HG02885 (cell line): Measurements from ENCODE around the gene HK2.
"Not testable (repeated sequence)": the region's sequence is repeated elsewhere in the genome, so short reads cannot be mapped to it uniquely, and the experiment has no call there.

Source experiments
- ATAC-seq: cut with Tn5 transposase; IDR thresholded peaks from one replicate; pipeline ENCODE4 v1.9.1; 2021; ENCODE audit warnings: mild to moderate bottlenecking; ENCODE audit not compliant: unreplicated experiment, poor library complexity

HK2 gene

DNA sequence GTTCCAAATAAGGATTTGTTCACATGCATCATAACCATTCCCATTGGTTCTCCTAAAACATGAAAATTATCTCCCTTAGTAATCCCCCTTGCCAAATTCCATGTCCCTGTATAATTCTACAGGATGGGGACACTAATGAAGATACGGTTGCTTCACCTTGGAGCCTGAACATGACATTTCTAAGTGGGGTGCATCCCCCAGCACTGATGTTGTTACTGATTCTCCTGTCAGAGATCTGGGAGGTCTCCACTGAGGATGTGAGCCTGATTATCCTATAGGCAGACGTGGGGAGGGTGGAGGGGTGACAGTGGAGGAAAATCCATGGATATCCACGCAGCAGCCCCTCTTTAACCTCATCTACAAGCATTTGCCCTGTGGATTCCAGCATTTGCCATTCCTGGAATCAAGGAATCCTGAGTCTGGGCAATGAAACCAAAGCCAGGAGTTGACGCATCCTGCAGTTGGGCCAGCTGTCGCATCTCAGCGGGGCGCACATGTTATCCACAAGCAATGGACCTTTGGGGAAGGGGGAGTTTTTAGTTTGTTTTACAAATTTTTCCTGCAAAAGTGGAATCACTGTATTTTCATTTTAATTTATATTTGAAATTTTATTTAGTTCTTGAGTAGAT is 57.3 kb downstream of the HK2 start:
- ATAC-seq, result no peak

DNA sequence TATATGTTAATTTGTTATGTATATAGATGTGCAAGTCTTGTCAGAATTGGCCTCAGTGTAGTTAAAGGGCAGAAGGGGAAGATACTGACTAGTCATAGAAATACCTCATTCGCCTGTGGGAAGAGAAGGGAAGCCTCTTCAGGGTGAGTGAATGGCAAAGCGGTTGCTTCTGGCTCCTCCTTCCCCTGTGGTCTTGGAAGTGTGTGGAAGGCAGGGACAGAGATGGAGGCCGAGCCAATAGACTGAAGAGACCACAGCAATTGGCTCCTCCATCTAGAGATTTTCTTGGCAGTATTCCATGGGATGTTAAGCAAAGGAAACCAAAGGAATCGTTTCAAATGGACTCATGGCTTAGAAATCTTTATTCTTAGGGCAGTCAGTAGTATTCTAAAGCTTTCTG is 57.9 kb downstream of the HK2 start:
- ATAC-seq, result not testable (repeated sequence)

DNA sequence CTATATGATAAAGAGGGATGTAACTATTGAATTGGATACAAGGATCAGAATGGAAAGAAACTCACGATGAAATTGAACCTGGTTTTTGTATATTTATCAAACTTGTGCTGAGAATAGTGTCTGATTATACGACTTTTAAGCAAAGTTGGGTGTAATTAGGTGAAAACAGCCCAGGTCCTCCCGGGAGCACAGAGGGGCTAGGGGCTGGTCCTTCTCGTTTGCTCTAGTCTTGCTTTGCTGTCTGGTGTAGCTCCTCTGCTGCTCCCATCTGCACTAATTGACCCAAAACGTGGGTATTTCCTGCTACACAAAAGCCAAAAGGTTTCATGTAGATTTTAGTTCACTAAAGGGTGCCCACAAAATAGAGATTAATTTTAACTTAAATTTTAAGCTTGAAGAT is 58.7 kb downstream of the HK2 start:
- no peak for ATAC-seq

DNA sequence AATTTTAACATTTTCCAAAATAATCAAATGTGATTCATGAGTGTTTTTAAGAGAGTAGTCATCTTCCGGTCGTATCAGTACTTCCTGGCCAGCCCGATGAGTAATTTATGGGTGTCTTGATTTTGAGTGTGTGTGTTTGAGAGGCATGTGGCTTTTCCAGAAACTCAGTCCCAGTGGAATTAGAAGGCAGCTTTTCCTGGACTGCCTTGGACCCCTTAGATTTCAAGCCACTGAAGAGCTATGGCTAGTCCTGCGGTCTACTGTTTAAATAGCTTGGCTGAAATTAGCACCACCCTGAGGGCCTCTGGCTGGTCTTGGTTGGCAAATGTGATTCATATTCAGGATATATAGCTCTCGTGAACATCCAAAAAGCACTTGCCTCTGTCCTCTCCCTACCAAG is 59.4 kb downstream of the HK2 start:
- ATAC-seq, result no peak

DNA sequence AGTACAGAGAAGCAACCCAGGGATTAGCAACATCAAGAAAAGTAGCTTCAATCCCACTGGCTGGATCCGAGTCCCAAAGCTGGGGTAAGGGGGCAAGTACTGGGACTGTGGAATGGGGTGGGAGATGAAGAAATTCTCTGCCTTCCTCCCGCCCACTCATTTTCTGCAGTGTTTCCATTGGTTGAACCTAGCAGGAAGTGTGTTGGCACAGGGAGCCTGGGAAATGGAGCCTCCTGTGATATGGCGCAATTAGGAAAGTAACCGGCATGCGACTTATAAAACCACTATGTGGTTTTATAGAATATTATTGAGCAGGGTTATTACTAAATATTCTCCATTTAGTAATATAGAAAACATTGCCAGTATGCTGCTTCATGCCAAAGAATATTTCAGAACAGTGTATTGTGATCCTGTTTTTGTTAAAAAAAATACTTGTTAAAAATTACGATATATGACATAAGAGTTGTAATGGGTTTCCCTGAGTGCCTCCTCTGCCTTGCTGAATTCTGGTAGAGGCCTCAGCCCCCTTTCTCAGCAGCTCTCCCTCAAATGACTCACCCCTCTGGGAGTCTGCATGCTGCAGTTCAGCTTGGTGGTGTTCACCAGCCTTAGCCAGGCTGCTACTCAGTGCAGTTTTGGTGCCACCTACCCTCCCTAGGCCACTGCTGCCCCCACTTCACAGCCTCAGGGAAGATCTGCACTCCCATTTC is 60.5 kb downstream of the HK2 start:
- no peak for ATAC-seq

DNA sequence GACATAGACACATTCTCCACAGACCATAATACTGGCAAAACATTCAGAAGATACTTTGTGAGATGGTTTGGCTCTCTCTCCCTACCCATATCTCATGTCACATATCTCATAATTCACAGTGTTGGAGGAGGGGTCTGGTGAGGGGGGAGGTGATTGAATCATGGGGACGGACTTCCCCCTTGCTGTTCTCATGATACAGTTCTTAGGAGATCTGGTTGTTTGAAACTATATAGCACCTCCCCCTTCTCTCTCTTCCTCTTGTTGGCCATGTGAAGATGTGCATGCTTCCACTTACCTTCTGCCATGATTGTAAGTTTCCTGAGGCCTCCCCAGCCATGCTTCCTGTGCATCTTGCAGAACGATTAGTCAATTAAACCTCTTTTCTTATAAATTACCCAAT is 61.1 kb downstream of the HK2 start:
- ATAC-seq, result no peak

DNA sequence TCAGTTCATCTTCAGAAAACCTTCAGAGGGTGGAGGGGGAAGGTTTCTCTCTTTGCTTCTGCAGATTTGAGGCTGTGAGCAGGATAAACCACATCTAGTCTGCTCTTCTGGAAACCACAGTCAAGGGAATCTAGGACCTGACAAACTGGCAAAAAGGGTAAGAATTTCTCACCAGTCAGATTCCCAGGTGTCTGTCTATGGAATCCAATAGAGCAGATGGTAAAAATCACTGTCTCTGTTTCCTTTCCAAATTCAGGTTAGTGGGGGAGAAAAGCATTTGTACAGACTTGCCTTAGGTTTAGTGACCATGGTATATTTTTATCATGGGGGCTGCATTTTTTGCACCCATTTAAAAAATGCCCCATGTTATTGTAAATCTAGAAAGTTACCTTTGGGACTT is 62.3 kb downstream of the HK2 start:
- ATAC-seq, result no peak

DNA sequence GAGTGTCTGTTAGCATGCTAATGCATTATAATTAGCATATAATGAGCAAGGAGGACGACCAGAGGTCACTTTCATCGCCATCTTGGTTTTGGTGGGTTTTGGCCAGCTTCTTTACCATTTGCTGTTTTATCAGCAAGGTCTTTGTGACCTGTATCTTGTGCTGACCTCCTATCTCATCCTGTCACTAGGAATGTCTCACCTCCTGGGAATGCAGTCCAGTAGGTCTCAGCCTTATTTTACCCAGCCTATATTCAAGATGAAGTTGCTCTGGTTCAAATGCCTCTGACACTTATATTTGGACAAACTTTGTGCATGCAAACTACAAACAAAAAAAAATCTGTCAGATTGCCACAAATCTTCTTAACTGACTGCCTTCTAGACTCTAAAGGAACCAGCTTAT is 66.3 kb downstream of the HK2 start:
- not testable (repeated sequence) for ATAC-seq

DNA sequence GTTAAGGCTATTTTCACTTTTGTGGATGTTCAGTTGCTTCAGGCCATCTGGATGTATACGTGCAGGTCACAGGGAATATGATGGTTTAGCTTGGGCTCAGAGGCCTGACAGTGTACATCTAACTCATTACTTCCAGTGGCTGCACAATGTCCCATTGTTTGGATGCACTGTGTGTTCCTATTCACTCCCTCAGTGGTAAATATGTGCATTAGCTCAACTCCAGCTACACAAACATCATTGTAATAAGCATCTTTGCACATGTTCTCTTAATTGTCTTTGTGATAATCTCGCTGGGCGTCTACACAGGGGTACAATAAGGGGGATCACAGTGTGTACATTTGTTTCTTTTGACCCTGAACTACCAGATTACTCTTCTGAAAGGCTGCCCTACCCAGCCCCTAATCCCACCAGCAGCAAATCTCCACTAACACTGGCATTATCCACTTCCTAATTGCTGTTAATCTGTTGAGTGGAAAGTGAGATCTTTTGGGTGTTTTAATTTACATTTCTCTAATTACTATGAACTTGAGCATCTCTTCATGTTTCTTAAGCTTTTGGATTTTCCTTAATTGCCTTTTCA is 68.4 kb downstream of the HK2 start:
- ATAC-seq, result no peak

DNA sequence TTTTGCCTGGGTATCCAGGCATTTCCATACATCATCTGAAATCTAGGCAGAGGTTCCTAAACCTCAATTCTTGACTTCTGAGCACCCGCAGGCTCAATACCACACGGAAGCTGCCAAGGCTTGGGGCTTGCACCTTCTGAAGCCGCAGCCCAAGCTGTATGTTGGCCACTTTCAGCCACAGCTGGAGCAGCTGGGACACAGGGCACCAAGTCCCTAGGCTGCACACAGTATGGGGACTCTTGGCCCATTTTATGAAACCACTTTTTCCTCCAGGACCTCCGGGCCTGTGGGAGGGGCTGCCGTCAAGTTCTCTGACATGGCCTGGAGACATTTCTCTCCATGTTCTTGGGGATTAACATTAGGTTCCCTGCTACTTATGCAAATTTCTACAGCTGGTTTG is 72.5 kb downstream of the HK2 start:
- ATAC-seq, result no peak

DNA sequence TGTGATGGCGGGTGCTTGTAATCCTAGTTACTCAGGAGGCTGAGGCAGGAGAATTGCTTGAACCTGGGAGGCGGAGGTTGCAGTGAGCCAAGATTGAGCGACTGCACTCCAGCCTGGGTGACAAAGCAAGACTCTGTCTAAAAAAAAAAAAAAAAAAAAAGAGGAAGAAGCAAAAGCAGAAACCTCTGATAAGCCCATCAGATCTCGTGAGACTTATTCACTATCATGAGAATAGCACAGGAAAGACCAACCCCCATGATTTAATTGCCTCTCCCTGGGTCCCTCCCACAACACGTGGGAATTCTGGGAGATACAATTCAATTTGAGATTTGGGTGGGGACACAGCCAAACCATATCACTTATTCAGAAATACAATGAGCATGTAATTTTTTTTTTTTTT is 73.6 kb downstream of the HK2 start:
- ATAC-seq, result not testable (repeated sequence)

DNA sequence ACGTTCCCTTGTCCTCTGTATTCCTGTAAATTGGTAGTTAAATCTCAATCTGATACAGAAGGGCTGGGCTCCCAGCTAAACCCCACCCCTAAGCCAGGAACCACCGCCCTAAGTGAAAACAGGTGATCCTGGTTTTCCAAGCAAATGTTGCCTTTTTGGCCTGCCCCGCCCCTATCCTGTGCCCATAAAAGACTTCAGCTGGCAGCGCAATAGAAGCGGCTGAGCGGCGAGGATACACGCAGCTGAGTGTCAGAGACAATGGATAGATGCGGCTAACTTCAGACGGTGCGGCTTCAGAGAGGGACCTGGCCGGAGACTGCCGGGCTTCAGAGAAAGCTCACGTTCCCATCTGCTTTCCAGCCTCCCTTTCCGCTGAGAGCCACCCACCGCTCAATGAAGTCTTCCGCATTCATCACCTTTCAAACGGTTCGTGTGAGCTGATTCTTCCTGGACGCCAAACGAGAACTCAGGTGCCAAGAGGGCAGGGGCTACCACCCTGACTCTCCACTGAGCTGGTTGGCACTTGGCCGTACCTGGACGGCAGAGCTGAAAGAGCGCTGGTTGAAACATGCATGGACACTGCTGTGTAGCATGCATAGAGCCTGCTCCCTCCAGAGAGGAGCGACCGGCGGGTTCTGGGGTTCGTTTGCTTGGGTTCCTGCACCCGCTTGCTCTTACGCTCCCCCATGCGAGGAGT is 75.0 kb downstream of the HK2 start:
- no peak for ATAC-seq

DNA sequence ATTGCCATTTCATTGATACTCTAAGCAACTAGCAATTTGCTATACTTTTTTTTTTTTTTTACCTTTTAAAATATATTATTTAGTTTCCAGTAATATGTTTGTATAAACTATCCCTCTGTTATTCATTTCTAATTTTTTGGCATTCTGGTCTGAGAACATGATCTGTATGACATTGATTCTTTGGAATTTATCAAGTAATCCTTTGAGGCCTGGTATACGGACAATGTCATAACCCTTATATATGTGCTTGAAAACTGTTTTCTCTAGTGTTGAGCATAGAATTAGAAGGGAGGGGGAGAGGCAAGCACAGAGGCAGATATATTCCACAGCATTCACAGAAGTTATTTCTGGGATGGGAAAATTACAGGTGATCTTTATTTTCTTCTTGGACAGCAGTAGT is 76.3 kb downstream of the HK2 start:
- no peak for ATAC-seq

DNA sequence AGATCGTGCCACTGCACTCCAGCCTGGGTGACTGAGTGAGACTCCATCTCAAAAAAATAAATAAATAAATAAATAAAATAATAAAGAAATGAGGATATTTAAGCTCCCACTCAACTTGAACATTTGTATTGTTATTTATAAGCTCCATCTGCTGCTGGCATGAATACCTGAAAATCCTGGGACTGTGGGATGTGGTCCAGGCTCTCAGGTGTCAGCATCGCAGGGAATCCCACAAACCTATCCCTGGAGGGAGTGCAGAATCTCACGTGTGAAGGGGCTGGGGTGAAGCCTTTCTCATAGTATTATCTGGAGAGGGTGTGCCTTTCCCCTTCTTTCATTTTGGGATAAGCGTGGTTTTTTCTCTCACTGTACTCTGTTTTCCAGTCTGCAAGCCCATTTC is 77.1 kb downstream of the HK2 start:
- ATAC-seq, result no peak

DNA sequence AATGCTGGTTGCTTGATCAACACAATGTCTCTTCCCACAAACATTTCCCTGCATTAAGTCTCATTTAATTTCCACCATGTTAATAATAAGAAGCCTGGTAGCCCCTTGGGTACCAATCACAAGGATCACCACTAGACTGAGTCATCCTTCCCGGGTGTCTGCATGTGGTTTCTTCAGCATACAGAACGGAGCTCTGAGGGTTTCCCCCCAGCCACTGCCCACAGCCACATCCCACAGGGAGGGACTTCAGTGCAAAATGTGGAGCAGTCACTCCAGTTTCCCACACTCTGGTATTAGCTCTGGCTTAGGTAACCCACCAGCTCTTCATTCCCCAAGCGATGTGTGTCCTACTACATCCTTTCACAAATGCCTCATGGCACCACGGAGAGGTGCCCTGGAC is 81.8 kb downstream of the HK2 start:
- ATAC-seq, result no peak

DNA sequence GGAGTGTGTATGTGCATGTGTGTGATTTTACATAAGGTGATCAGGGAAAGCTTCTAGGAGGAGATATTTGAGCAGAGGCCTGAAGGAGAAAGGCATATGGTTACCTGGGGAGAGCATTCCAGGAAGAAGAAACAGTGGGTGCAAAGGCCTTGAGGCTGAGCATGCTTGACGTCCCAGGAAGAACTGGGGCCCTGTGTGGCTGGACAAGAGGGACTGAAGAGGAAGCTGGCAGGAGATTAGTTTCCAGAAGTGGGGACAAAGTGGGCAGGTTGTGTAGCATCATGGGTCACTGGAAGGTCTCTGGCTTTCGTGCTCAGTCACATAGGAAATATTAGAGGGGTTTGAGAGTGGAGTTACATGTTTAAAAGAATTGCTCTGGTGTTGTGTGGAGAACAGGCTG is 82.5 kb downstream of the HK2 start:
- ATAC-seq, result no peak

DNA sequence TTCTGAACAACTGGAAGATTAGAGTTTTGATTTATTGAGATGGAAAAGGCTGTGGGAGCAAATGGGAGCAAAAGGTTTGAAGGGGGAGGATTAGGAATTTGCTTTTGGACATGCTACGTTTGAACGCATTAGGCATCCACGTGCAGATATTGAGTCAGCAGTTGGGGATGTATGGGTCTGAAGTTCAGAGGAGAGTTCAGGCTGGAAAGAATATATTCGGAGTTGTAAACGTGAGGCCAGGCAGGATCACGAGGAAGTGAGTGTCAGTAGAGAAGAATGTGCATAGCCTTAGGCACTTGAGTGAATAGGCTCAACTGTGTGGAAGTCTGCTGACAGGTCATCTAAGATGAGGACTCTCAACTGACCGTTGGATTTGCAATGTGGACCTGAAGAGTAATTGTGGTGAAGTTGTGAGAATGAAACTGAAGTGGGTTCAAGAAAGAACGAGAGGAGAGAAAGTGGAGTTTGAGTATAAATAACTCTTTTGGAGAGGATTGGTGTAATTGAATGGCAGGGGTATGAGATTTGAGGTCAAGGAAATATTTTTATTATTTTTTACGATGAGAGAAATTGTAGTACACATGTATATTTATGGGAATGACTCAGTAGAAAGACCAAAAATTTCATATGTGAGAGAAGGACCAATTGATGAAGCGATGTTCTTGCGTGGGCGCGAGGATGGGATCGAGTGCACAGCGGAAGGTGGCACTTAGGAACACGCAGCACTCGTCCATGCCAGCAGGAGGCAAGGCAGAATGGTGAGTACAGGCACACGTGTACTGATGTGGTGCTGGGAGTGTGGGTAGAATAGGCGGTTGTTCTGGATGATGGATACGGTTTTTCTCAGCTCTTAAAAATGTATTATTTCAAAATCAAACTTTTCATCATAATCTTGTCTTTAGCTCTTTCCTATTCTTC is 84.0 kb downstream of the HK2 start:
- ATAC-seq, result no peak

DNA sequence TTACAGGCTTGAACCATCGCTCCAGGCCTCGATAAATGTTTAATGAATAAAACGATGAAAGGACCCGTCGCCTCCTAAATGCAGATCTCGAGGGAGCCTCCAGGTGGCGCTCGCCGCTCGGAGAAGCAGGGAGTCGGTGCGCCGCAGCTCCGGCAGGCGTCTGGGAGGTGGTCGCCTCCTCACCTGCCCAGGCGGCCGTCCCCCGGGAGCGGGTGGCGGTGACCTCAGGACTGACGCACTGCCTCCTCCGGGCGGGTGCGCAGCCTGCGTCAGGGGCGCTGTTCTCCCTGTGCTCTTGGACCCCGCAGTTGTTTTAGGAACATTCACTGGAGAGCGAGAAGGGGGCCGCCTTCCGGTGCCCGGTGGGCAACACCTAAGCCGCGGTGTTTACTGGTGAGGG is 85.9 kb downstream of the HK2 start:
- peak; percentile 56 for ATAC-seq

DNA sequence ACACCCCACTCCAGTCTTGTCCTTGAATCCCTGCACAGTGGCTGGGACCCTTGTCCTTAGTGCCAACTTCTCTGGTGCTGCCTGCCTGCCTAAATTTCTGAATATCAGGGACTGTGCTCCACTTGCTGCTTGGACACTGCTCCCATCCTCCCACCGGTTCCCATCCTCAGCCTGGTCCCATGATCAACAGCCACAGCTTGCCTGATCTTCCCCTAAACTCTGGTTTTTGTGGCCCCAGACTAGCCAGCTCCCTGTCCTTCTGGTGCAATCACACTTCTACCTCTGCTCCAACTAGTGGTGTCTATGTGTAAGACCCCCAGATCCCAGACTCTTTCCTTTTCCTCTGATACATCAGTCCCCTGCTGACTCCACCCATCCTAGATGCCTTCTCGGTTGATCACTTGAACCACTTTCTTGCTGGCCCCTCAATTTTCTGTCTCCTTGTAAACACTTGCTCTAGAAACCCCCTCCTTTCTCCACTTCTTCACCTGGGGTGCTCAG is 87.4 kb downstream of the HK2 start:
- no peak for ATAC-seq

DNA sequence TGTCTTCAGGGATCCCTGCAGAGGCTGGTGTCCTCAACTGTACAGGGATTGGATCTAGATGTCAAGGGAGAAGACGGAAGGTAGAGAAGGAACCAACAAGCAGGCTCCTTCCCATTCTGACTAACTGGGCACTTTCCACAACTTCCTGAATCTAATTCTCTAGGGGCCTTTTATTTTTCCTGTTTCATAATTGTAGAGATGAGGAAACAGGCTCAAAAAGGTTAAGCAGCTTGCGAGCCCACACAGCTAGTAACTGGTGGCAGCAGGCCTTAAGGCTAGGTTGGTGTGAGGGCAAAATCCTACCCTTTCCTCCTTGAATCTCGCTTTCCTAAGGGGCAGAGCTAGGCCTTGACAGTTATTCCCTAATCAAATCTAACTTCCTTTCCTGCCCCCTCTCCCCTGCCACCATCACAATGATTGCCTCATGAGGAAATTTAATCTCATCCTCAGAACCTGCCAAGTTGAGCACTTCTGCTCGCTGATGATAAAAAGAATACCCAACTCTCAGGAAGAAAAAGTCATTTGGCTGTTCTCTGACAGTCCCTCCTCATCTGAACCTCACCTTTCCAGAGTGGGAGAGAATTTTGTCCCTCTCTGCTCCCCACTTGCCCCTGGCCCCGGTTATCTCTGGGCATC is 88.8 kb downstream of the HK2 start:
- no peak for ATAC-seq
